ENCODE measurements around the gene GPNMB. TPM values are rescaled to one million over a fixed set of nuclear protein-coding genes. Genes with fewer than 3 reads are reported as not detected.

GPNMB gene
- total RNA-seq, 1 donor = 380 TPM

GRCh38 chr7:23212841-23213240 is 33.7 kb upstream of the GPNMB start:
- no peaks in the 10 kb centered on the region for H3K27me3 ChIP-seq (ENCODE audit: insufficient read depth, low read length)
- no peak overlapping the region for H3K4me3 ChIP-seq (ENCODE audit: insufficient read depth, low read length)
- no peak for DNase-seq (ENCODE audit: insufficient read length, low spot score, missing footprints)
- H4K20me1 ChIP-seq (ENCODE audit: insufficient read depth, low read length) = no peaks in the 10 kb centered on the region
- no peak overlapping the region for H3K27ac ChIP-seq (ENCODE audit: low read depth, low read length)
- no peak overlapping the region for H3K4me2 ChIP-seq (ENCODE audit: insufficient read depth, low read length)
- no peaks in the 10 kb centered on the region for H3K36me3 ChIP-seq (ENCODE audit: insufficient read depth, low read length)
- TF ChIP-seq CTCF (IDR thresholded peaks at IDR 0.05; ENCODE audit: extremely low read depth, low read depth, low read length) = no peak
- no peak overlapping the region for H2AFZ ChIP-seq (ENCODE audit: low read length)
- H3K4me1 ChIP-seq (ENCODE audit: insufficient read depth, low read length) = no peaks in the 10 kb centered on the region
- no peaks in the 10 kb centered on the region for H3K79me2 ChIP-seq (ENCODE audit: insufficient read depth, low read length)
- no peaks in the 10 kb centered on the region for H3K9me3 ChIP-seq (ENCODE audit: low read depth, low read length)

GRCh38 chr7:23213755-23214154 is 32.8 kb upstream of the GPNMB start:
- no peak overlapping the region for H2AFZ ChIP-seq (ENCODE audit: low read length)

DNA sequence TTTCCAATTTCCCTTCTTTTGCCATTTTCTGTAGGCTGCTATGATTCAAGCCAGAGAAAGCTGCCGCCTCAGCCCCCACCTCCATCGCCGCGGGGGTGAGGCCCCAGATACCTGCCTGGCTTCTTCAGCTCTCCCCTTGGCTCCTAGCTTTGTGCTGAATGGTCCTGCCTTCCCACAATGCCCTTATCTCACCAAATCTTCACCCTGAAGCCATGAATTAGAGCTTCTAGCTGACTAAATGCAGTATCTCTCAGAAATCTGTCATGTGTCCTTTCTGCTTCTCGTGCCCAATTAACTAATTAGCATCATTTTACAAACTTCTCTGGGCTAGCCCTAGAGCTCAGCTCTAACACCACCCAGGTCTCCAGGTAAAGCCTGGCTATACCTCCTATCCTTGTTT is 32.2 kb upstream of the GPNMB start:
- Histone ChIP-seq H3K36me3 (ENCODE audit: insufficient read depth, low read length) (no peaks in the 10 kb centered on the region), H3K9me3 (ENCODE audit: low read depth, low read length) (no peaks in the 10 kb centered on the region), H3K4me2 (ENCODE audit: insufficient read depth, low read length) (no peak overlapping the region), H2AFZ (ENCODE audit: low read length) (no peak overlapping the region), H3K4me3 (ENCODE audit: insufficient read depth, low read length) (no peak overlapping the region), H3K27ac (ENCODE audit: low read depth, low read length) (no peak overlapping the region), H3K4me1 (ENCODE audit: insufficient read depth, low read length) (no peaks in the 10 kb centered on the region), H3K27me3 (ENCODE audit: insufficient read depth, low read length) (peaks cover 3% of the 10 kb centered on the region), H3K79me2 (ENCODE audit: insufficient read depth, low read length) (no peaks in the 10 kb centered on the region), H4K20me1 (ENCODE audit: insufficient read depth, low read length) (no peaks in the 10 kb centered on the region)
- no peak for TF ChIP-seq CTCF (IDR thresholded peaks at IDR 0.05; ENCODE audit: extremely low read depth, low read depth, low read length)
- DNase-seq (ENCODE audit: insufficient read length, low spot score, missing footprints) = no peak

More at GRCh38 chr7:23213755-23214154, 32.8 kb upstream of the GPNMB start:
- Histone ChIP-seq H3K4me1 (ENCODE audit: insufficient read depth, low read length) (no peaks in the 10 kb centered on the region), H3K27ac (ENCODE audit: low read depth, low read length) (no peak overlapping the region), H3K9me3 (ENCODE audit: low read depth, low read length) (no peaks in the 10 kb centered on the region), H3K4me3 (ENCODE audit: insufficient read depth, low read length) (no peak overlapping the region), H3K27me3 (ENCODE audit: insufficient read depth, low read length) (peaks cover 3% of the 10 kb centered on the region), H3K79me2 (ENCODE audit: insufficient read depth, low read length) (no peaks in the 10 kb centered on the region), H3K36me3 (ENCODE audit: insufficient read depth, low read length) (no peaks in the 10 kb centered on the region), H4K20me1 (ENCODE audit: insufficient read depth, low read length) (no peaks in the 10 kb centered on the region), H3K4me2 (ENCODE audit: insufficient read depth, low read length) (no peak overlapping the region)
- DNase-seq (ENCODE audit: insufficient read length, low spot score, missing footprints) = no peak
- no peak for TF ChIP-seq CTCF (IDR thresholded peaks at IDR 0.05; ENCODE audit: extremely low read depth, low read depth, low read length)

GRCh38 chr7:23214938-23215337 is 31.6 kb upstream of the GPNMB start:
- no peak for DNase-seq (ENCODE audit: insufficient read length, low spot score, missing footprints)
- Histone ChIP-seq H2AFZ (ENCODE audit: low read length) (no peak overlapping the region), H3K27me3 (ENCODE audit: insufficient read depth, low read length) (peaks cover 3% of the 10 kb centered on the region), H3K79me2 (ENCODE audit: insufficient read depth, low read length) (no peaks in the 10 kb centered on the region), H3K4me1 (ENCODE audit: insufficient read depth, low read length) (no peaks in the 10 kb centered on the region), H3K9me3 (ENCODE audit: low read depth, low read length) (no peaks in the 10 kb centered on the region), H3K36me3 (ENCODE audit: insufficient read depth, low read length) (no peaks in the 10 kb centered on the region), H4K20me1 (ENCODE audit: insufficient read depth, low read length) (no peaks in the 10 kb centered on the region), H3K27ac (ENCODE audit: low read depth, low read length) (no peak overlapping the region), H3K4me3 (ENCODE audit: insufficient read depth, low read length) (no peak overlapping the region), H3K4me2 (ENCODE audit: insufficient read depth, low read length) (no peak overlapping the region)
- no peak for TF ChIP-seq CTCF (IDR thresholded peaks at IDR 0.05; ENCODE audit: extremely low read depth, low read depth, low read length)
